T-helper 1 cell treated with Interleukin-12 subunit alpha and Interleukin-12 subunit beta and Interleukin-4 antibody, amounts not matched to agents 30 μg/mL and 1 μg/mL, for 36 hours (primary cell): ENCODE results near the gene RPRD1A.
"Not testable (repeated sequence)": the region's sequence is repeated elsewhere in the genome, so short reads cannot be mapped to it uniquely, and the experiment has no call there.

Source experiments
- H3K27ac Mint-ChIP-seq: one replicate; pipeline ENCODE4 v1.8.0; 2021; ENCODE audit warnings: mild to moderate bottlenecking, mixed read lengths
- H3K27me3 Mint-ChIP-seq: one replicate; pipeline ENCODE4 v1.8.0; 2021; ENCODE audit warnings: low read depth, mixed read lengths
- H3K36me3 Mint-ChIP-seq: one replicate; pipeline ENCODE4 v1.8.0; 2021; ENCODE audit warnings: low read depth, mixed read lengths
- H3K4me1 Mint-ChIP-seq: one replicate; pipeline ENCODE4 v1.8.0; 2021; ENCODE audit warnings: low read depth, mixed read lengths
- H3K4me3 Mint-ChIP-seq: one replicate; pipeline ENCODE4 v1.8.0; 2021; ENCODE audit warnings: mild to moderate bottlenecking, moderate library complexity, mixed read lengths
- H3K9me3 Mint-ChIP-seq: one replicate; pipeline ENCODE4 v1.8.0; 2021; ENCODE audit warnings: mixed read lengths

RPRD1A gene

DNA sequence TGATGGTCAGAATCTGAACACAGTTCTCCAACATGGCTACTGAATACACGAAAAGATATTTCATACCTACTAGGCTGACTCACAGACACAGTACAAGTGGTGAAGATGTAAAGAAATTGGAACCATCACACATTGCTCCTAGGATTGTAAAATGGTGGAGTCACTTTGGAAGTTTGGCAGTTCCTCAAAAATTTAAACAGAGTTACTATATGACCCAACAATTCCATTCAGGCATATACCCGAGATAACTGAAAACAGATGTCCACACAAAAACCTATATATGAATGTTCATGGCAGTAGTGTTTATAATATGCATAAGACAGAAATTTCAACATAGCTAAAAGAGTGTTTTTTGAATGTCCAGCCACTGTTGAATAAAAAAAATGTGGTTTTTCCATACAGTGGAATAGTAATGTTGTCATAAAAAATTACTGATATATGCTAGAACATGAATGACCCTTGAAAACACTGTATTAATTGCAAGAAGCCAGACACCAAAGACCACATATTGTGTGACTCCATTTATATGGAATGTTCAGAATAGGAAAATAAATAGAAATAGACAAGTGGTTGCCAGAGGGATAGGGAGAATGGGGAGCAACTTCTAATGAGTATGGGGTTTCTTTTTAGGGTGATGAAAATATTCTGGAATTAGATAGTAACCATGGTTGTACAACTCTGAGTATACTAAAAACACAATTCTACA, 84.8 kb downstream of the RPRD1A start:
- Mint-ChIP-seq H3K4me3 (no peak overlapping the region), H3K36me3 (peaks cover 48% of the 10 kb centered on the region), H3K27ac (no peak overlapping the region), H3K27me3 (no peaks in the 10 kb centered on the region), H3K4me1 (no peaks in the 10 kb centered on the region), H3K9me3 (no peaks in the 10 kb centered on the region)

GRCh38 chr18:35979112-35979511, 88.2 kb downstream of the RPRD1A start:
- Mint-ChIP-seq H3K27ac (no peak overlapping the region), H3K9me3 (no peaks in the 10 kb centered on the region), H3K36me3 (peaks cover 53% of the 10 kb centered on the region), H3K4me1 (peaks cover 5% of the 10 kb centered on the region), H3K4me3 (no peak overlapping the region), H3K27me3 (no peaks in the 10 kb centered on the region)

DNA sequence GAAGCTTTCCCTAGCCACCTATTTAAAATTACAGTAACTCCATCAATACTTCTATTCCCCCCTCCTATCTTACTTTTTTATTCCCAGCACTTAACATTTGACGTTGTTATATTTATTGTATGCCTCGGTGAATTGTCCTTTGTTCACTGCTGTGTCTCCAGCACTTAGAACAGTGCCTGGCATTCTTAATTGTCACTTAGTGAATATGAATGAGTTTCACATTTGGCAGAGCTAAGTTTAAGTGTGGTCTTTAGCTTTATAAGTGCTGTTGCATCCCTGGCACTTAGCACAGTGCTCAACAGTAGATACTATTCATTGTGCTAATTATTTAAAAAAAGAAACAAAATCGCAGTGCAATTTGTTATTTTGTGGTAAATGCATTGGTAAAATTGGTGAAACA, 93.2 kb downstream of the RPRD1A start:
- Mint-ChIP-seq H3K27ac (peak overlapping the region; percentile 93), H3K9me3 (no peaks in the 10 kb centered on the region), H3K36me3 (peaks cover 43% of the 10 kb centered on the region), H3K27me3 (no peaks in the 10 kb centered on the region), H3K4me3 (peak overlapping the region; percentile 95), H3K4me1 (peaks cover 32% of the 10 kb centered on the region)

- H3K27ac Mint-ChIP-seq, result peak overlapping the region; percentile 93
- H3K4me1 Mint-ChIP-seq, result peaks cover 32% of the 10 kb centered on the region
- H3K4me3 Mint-ChIP-seq, result peak overlapping the region; percentile 95
- no peaks in the 10 kb centered on the region for H3K27me3 Mint-ChIP-seq
- no peaks in the 10 kb centered on the region for H3K9me3 Mint-ChIP-seq
- peaks cover 40% of the 10 kb centered on the region for H3K36me3 Mint-ChIP-seq
Observed at GRCh38 chr18:35973650-35974049, 93.7 kb downstream of the RPRD1A start.

- H3K36me3 Mint-ChIP-seq, result peaks cover 30% of the 10 kb centered on the region
- H3K4me1 Mint-ChIP-seq, result peaks cover 37% of the 10 kb centered on the region
- peak within 1 kb of the TSS; percentile 93 for H3K27ac Mint-ChIP-seq
- no peaks in the 10 kb centered on the region for H3K27me3 Mint-ChIP-seq
- no peaks in the 10 kb centered on the region for H3K9me3 Mint-ChIP-seq
- peak within 1 kb of the TSS; percentile 95 for H3K4me3 Mint-ChIP-seq
Observed at GRCh38 chr18:35972197-35973000, 95.0 kb downstream of the RPRD1A start, which contains the start of gene RMP24. RMP24 (plus strand) TSS chr18:35972679.

DNA sequence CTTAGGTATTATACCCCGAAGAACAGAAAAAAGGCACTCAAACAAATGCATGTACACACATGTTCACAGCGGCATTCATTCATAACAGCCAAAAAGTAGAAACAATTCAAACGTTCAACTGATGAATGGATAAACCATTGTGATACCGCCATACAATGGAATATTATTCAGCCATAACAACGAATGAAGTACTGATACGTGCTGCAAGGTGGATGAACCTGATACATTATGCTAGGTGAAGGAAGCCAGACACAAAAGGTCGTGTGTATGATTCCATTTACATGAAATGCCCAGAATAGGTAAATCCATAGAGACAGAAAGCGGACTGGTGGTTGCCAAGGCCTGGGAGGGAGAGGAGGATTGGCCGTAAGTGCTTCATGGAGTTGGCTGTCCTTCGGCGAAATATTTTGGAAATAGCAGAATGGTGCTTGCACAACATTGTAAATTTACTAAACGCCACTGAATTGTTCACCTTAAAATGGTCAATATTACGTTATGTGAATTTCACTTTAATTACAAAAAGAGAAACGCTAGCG, 95.6 kb downstream of the RPRD1A start:
- Mint-ChIP-seq H3K27me3 (no peaks in the 10 kb centered on the region), H3K9me3 (no peaks in the 10 kb centered on the region), H3K4me3 (peak overlapping the region; percentile 95), H3K4me1 (peaks cover 37% of the 10 kb centered on the region), H3K36me3 (peaks cover 27% of the 10 kb centered on the region), H3K27ac (peak overlapping the region; percentile 93)

DNA sequence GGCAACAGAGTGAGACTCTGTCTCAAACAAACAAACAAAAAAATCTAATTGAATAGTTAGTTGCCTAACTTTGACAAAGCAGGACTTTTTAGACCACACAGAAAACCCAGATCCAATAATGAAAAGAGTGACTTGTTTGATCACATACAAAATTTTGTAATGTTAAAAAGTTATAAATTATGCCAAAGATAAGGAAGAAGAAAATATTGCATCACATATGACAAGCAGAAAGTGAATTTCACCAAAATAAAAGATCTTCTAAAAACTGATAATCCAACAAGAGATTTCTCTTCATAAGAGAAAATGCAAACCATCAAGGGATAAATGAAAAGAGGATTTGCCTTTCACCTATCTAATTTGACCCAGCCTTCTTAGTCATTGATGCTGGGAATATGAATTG, 97.7 kb downstream of the RPRD1A start:
- H3K27me3 Mint-ChIP-seq, result no peaks in the 10 kb centered on the region
- H3K4me3 Mint-ChIP-seq, result peak overlapping the region; percentile 50
- H3K9me3 Mint-ChIP-seq, result no peaks in the 10 kb centered on the region
- H3K27ac Mint-ChIP-seq, result peak overlapping the region; percentile 58
- H3K36me3 Mint-ChIP-seq, result peaks cover 17% of the 10 kb centered on the region
- peaks cover 36% of the 10 kb centered on the region for H3K4me1 Mint-ChIP-seq

DNA sequence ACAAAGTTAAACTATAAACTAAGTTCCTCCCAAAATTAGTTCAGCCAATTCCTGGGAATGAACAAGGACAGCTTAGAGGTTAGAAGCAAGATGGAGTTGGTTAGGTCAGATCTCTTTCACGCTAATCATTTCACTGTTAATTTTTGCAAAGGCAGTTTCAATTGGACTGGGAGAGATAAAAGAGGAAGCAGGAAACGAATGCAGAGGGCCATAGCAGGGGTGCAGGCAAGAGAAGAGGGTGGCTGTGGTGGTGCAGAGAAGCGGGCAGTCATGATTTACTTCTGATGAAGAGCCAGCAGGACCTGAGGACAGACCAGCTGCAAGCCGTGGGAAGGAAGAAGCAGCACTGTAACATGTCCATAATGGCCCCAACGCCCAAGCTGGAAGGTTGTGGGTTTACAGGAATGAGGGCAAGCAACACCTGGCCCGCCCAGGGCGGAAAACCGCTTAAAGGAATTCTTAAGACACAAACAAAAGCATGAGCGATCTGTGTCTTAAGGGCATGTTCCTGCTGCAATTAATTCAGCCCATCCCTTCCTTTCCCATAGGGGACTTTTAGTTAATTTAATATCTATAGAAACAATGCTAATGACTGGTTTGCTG, 99.0 kb downstream of the RPRD1A start:
- Mint-ChIP-seq H3K4me3 (no peak overlapping the region), H3K4me1 (peaks cover 25% of the 10 kb centered on the region), H3K9me3 (no peaks in the 10 kb centered on the region), H3K36me3 (peaks cover 11% of the 10 kb centered on the region), H3K27me3 (no peaks in the 10 kb centered on the region), H3K27ac (peak overlapping the region; percentile 21)

DNA sequence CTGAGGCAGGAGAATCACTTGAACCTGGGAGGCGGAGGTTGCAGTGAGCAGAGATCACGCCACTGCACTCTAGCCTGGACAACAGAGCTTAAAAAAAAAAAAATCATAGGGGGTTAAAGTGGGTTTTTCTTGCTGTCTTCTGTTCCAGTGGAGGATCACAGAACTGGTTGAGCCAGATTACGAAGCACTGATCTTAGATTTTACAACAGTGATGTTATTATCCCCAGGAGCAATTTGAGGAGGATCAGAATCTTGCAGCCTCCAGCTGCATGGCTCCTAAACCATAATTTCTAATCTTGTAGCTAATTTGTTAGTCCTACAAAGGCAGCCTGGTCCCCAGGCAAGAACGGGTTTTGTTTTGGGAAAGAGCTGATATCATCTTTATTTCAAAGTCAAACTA, 99.5 kb downstream of the RPRD1A start:
- H3K4me3 Mint-ChIP-seq, H3K27me3 Mint-ChIP-seq, H3K9me3 Mint-ChIP-seq, H3K36me3 Mint-ChIP-seq: not testable (repeated sequence)
- Mint-ChIP-seq H3K4me1 (peaks cover 19% of the 10 kb centered on the region), H3K27ac (peak overlapping the region; percentile 21)

DNA sequence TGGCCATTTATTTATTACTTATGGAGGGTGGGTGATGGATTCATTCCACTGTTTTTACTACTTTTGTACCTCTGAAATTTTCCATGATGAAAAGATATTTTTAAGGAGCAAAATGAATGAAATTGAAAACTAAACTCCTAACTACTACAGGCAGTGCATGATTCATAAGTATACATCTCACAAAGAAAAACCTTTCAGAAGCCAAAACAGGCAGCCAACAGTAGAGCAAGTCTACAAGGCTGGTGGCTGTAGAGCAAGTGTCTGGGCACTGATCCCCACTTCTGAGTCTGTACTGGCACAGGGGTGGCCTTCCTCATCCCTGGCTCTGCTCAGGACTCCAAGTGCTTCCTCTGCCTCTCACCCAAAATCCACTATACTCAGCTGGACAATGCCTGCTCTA, 103.0 kb downstream of the RPRD1A start:
- Mint-ChIP-seq H3K27ac (no peak overlapping the region), H3K36me3 (peaks cover 3% of the 10 kb centered on the region), H3K9me3 (no peaks in the 10 kb centered on the region), H3K4me3 (no peak overlapping the region), H3K4me1 (peaks cover 8% of the 10 kb centered on the region), H3K27me3 (peaks cover 7% of the 10 kb centered on the region)

GRCh38 chr18:35962320-35962719, 105.0 kb downstream of the RPRD1A start:
- Mint-ChIP-seq H3K27ac (no peak overlapping the region), H3K27me3 (peaks cover 25% of the 10 kb centered on the region), H3K4me3 (no peak overlapping the region), H3K9me3 (no peaks in the 10 kb centered on the region), H3K36me3 (no peaks in the 10 kb centered on the region), H3K4me1 (peaks cover 3% of the 10 kb centered on the region)

- Mint-ChIP-seq H3K27me3 (peaks cover 33% of the 10 kb centered on the region), H3K4me1 (no peaks in the 10 kb centered on the region), H3K27ac (no peak overlapping the region), H3K9me3 (no peaks in the 10 kb centered on the region), H3K4me3 (no peak overlapping the region), H3K36me3 (no peaks in the 10 kb centered on the region)
Observed at GRCh38 chr18:35956226-35956625, 111.1 kb downstream of the RPRD1A start.

GRCh38 chr18:35953688-35954087, 113.7 kb downstream of the RPRD1A start:
- Mint-ChIP-seq H3K4me1 (peaks cover 3% of the 10 kb centered on the region), H3K36me3 (no peaks in the 10 kb centered on the region), H3K27me3 (peaks cover 35% of the 10 kb centered on the region), H3K9me3 (no peaks in the 10 kb centered on the region), H3K27ac (no peak overlapping the region), H3K4me3 (no peak overlapping the region)

- H3K27me3 Mint-ChIP-seq, result peaks cover 10% of the 10 kb centered on the region
- H3K4me3 Mint-ChIP-seq, result peak overlapping the region; percentile 80
- no peaks in the 10 kb centered on the region for H3K9me3 Mint-ChIP-seq
- peaks cover 3% of the 10 kb centered on the region for H3K4me1 Mint-ChIP-seq
- H3K36me3 Mint-ChIP-seq, result no peaks in the 10 kb centered on the region
- no peak overlapping the region for H3K27ac Mint-ChIP-seq
Observed at GRCh38 chr18:35950628-35950982, 116.8 kb downstream of the RPRD1A start.
